Subcutaneous adipose tissue (tissue), 4 donors: ENCODE results near the gene SPRR2G. TPM values are rescaled to one million over a fixed set of nuclear protein-coding genes. Genes with fewer than 3 reads are reported as not detected.

Experiments used
- CTCF ChIP-seq: fragments of 450-650 bp; IDR thresholded peaks from one replicate; pipeline ENCODE4 v1.5.1; 2016; ENCODE audit warnings: low read depth, mild to moderate bottlenecking, control low read depth, antibody characterized with exemption, moderate library complexity
- total RNA-seq, 4 donors: library from RNA; depleted of rRNA; stranded (reverse); fragments of >200 nt; gene quantifications; one replicate each; pipeline ENCODE4 v1.1.0, GENCODE V29; 2016

Gene SPRR2G
- total RNA-seq, 4 donors from 2014 or later, result not detected

GRCh38 chr1:153174624-153175023 is 23.9 kb upstream of the SPRR2G start:
- TF ChIP-seq CTCF, result no peak

- TF ChIP-seq CTCF, result no peak
These were observed 18.0 kb upstream of the SPRR2G start for GRCh38 chr1:153168686-153169085.

GRCh38 chr1:153155541-153155940 is 4.9 kb upstream of the SPRR2G start:
- no peak for TF ChIP-seq CTCF

GRCh38 chr1:153152481-153152880 is 1.8 kb upstream of the SPRR2G start:
- TF ChIP-seq CTCF, result no peak

- TF ChIP-seq CTCF, result no peak
These were observed 9.3 kb downstream of the SPRR2G start for GRCh38 chr1:153141377-153141776.

- no peak for TF ChIP-seq CTCF
These were observed 10.2 kb downstream of the SPRR2G start for GRCh38 chr1:153140484-153140883.

- no peak for TF ChIP-seq CTCF
These were observed 16.9 kb downstream of the SPRR2G start for GRCh38 chr1:153133743-153134142.
